Activated CD4-positive, alpha-beta memory T cell treated with anti-CD3 and anti-CD28 coated beads for 36 hours (primary cell): ENCODE data around the gene NFIB. TPM values are rescaled to one million over a fixed set of nuclear protein-coding genes. Genes with fewer than 3 reads are reported as not detected.
A peak's percentile ranks its signal among the peaks of the same experiment; 100 is the strongest.

Experiments used
- CTCF ChIA-PET: fragments of 350-600 bp; sonication (Branson Sonifier 250); formaldehyde crosslinking; loops from one replicate; lab custom pipeline; 2021; ENCODE audit warnings: antibody characterized with exemption, inconsistent platforms; lab: Charles Lee
- POLR2A ChIA-PET: fragments of 350-600 bp; sonication (Branson Sonifier 250); formaldehyde crosslinking; loops from one replicate; lab custom pipeline; 2021; ENCODE audit warnings: antibody characterized with exemption; lab: Charles Lee
- DNase-seq: peaks from one replicate; pipeline ENCODE4 v3.0.0-alpha.2; 2020
- H3K27ac Mint-ChIP-seq: one replicate; pipeline ENCODE4 v1.8.0; 2021; ENCODE audit warnings: mixed read lengths
- H3K27me3 Mint-ChIP-seq: one replicate; pipeline ENCODE4 v1.8.0; 2021; ENCODE audit warnings: mixed read lengths
- H3K36me3 Mint-ChIP-seq: one replicate; pipeline ENCODE4 v1.8.0; 2021; ENCODE audit warnings: mixed read lengths
- H3K4me1 Mint-ChIP-seq: one replicate; pipeline ENCODE4 v1.8.0; 2021; ENCODE audit warnings: low read depth, mixed read lengths
- H3K4me3 Mint-ChIP-seq: one replicate; pipeline ENCODE4 v1.8.0; 2021; ENCODE audit warnings: mild to moderate bottlenecking, mixed read lengths
- H3K9me3 Mint-ChIP-seq: one replicate; pipeline ENCODE4 v1.8.0; 2021; ENCODE audit warnings: mixed read lengths
- intact Hi-C: fragments of 100-400 bp; cut with micrococcal nuclease; formaldehyde crosslinking; loops from one replicate; pipeline ENCODE4 v1.15.1; 2023
- total RNA-seq, 2 experiments: library from RNA; stranded (reverse); gene quantifications; one replicate each; pipeline ENCODE4 v1.2.3, GENCODE V29; 2021

The NFIB gene
- total RNA-seq, 2 experiments from 2014 or later = not detected

- peaks cover 24% of the 10 kb centered on the region for H3K4me1 Mint-ChIP-seq
- CTCF ChIA-PET = no interaction called here
- DNase-seq = no peak
- POLR2A ChIA-PET = interaction anchor here (0.6 kb wide), 1 partner anchor 146 kb away, joined by 3 read pairs; no protein-coding TSS in a partner anchor
- H3K4me3 Mint-ChIP-seq = peak overlapping the region; percentile 59
- H3K27me3 Mint-ChIP-seq = peaks cover 52% of the 10 kb centered on the region
- H3K36me3 Mint-ChIP-seq = peaks cover 7% of the 10 kb centered on the region
- no peak overlapping the region for H3K27ac Mint-ChIP-seq
- intact Hi-C loops = loop anchor here (2.0 kb wide), 1 partner anchor 31 kb away; no protein-coding TSS in a partner anchor
- H3K9me3 Mint-ChIP-seq = no peaks in the 10 kb centered on the region
These were observed 2.1 kb upstream of the NFIB start for GRCh38 chr9:14315875-14316601.

- Mint-ChIP-seq H3K36me3 (peaks cover 7% of the 10 kb centered on the region), H3K27me3 (peaks cover 50% of the 10 kb centered on the region), H3K27ac (no peak overlapping the region), H3K4me1 (peaks cover 17% of the 10 kb centered on the region), H3K4me3 (peak overlapping the region; percentile 70), H3K9me3 (no peaks in the 10 kb centered on the region)
- POLR2A ChIA-PET = no interaction called here
- CTCF ChIA-PET = no interaction called here
- DNase-seq = peak; percentile 24
- intact Hi-C loops = loop anchor here (1.0 to 2.0 kb wide), 2 partner anchors 7 to 32 kb away; no protein-coding TSS in a partner anchor
These were observed 1.3 kb upstream of the NFIB start for GRCh38 chr9:14314929-14315874.

GRCh38 chr9:14314424-14314928 is 535 bp upstream of the NFIB start:
- DNase-seq = no peak
- Mint-ChIP-seq H3K27ac (no peak overlapping the region), H3K9me3 (no peaks in the 10 kb centered on the region), H3K27me3 (peaks cover 53% of the 10 kb centered on the region), H3K4me3 (peak overlapping the region; percentile 70), H3K4me1 (peaks cover 17% of the 10 kb centered on the region), H3K36me3 (peaks cover 7% of the 10 kb centered on the region)
- POLR2A ChIA-PET = no interaction called here
- CTCF ChIA-PET = no interaction called here
- intact Hi-C loops = loop anchor here (1.0 to 2.0 kb wide), 2 partner anchors 8 to 32 kb away; no protein-coding TSS in a partner anchor

GRCh38 chr9:14313378-14313940 is 482 bp downstream of the NFIB start:
- H3K9me3 Mint-ChIP-seq = no peaks in the 10 kb centered on the region
- peak overlapping the region; percentile 68 for H3K4me3 Mint-ChIP-seq
- DNase-seq = peak; percentile 10
- peak overlapping the region; percentile 23 for H3K27ac Mint-ChIP-seq
- H3K4me1 Mint-ChIP-seq = peaks cover 20% of the 10 kb centered on the region
- ChIA-PET CTCF (no interaction called here), POLR2A (no interaction called here)
- intact Hi-C loops = no loop called here
- peaks cover 59% of the 10 kb centered on the region for H3K27me3 Mint-ChIP-seq
- peaks cover 7% of the 10 kb centered on the region for H3K36me3 Mint-ChIP-seq

- Mint-ChIP-seq H3K4me3 (peak overlapping the region; percentile 68), H3K27ac (no peak overlapping the region), H3K4me1 (peaks cover 20% of the 10 kb centered on the region), H3K27me3 (peaks cover 62% of the 10 kb centered on the region), H3K9me3 (no peaks in the 10 kb centered on the region), H3K36me3 (peaks cover 7% of the 10 kb centered on the region)
- CTCF ChIA-PET = interaction anchor here (1.9 kb wide), 1 partner anchor 41 kb away, joined by 7 read pairs; no protein-coding TSS in a partner anchor
- POLR2A ChIA-PET = no interaction called here
- intact Hi-C loops = no loop called here
- no peak for DNase-seq
These were observed 1.1 kb downstream of the NFIB start for GRCh38 chr9:14312719-14313377.

GRCh38 chr9:14311956-14312685 is 1.8 kb downstream of the NFIB start:
- no peak for DNase-seq
- intact Hi-C loops = no loop called here
- H3K27me3 Mint-ChIP-seq = peaks cover 60% of the 10 kb centered on the region
- no peak overlapping the region for H3K4me3 Mint-ChIP-seq
- H3K36me3 Mint-ChIP-seq = peaks cover 7% of the 10 kb centered on the region
- POLR2A ChIA-PET = no interaction called here
- H3K9me3 Mint-ChIP-seq = no peaks in the 10 kb centered on the region
- CTCF ChIA-PET = interaction anchor here (1.9 kb wide), 1 partner anchor 42 kb away, joined by 7 read pairs; no protein-coding TSS in a partner anchor
- H3K4me1 Mint-ChIP-seq = peaks cover 20% of the 10 kb centered on the region
- H3K27ac Mint-ChIP-seq = no peak overlapping the region

GRCh38 chr9:14311171-14311949 is 2.6 kb downstream of the NFIB start:
- H3K4me1 Mint-ChIP-seq = peaks cover 20% of the 10 kb centered on the region
- no peak overlapping the region for H3K27ac Mint-ChIP-seq
- no peak for DNase-seq
- H3K36me3 Mint-ChIP-seq = peaks cover 7% of the 10 kb centered on the region
- POLR2A ChIA-PET = no interaction called here
- H3K4me3 Mint-ChIP-seq = no peak overlapping the region
- CTCF ChIA-PET = interaction anchor here (1.9 kb wide), 1 partner anchor 42 kb away, joined by 7 read pairs; no protein-coding TSS in a partner anchor
- intact Hi-C loops = no loop called here
- H3K9me3 Mint-ChIP-seq = no peaks in the 10 kb centered on the region
- H3K27me3 Mint-ChIP-seq = peaks cover 57% of the 10 kb centered on the region

- POLR2A ChIA-PET = no interaction called here
- Mint-ChIP-seq H3K27ac (no peak overlapping the region), H3K4me3 (no peak overlapping the region), H3K27me3 (peaks cover 52% of the 10 kb centered on the region), H3K9me3 (no peaks in the 10 kb centered on the region), H3K36me3 (peaks cover 7% of the 10 kb centered on the region), H3K4me1 (peaks cover 17% of the 10 kb centered on the region)
- DNase-seq = no peak
- intact Hi-C loops = no loop called here
- CTCF ChIA-PET = no interaction called here
These were observed 3.6 kb downstream of the NFIB start for GRCh38 chr9:14310311-14310710.

GRCh38 chr9:14309403-14309802 is 4.5 kb downstream of the NFIB start:
- no peak overlapping the region for H3K4me3 Mint-ChIP-seq
- POLR2A ChIA-PET = no interaction called here
- H3K36me3 Mint-ChIP-seq = peaks cover 7% of the 10 kb centered on the region

GRCh38 chr9:14308853-14309145 is 5.1 kb downstream of the NFIB start:
- Mint-ChIP-seq H3K4me3 (no peak overlapping the region), H3K9me3 (no peaks in the 10 kb centered on the region), H3K27me3 (peaks cover 52% of the 10 kb centered on the region), H3K36me3 (peaks cover 7% of the 10 kb centered on the region), H3K4me1 (peaks cover 12% of the 10 kb centered on the region), H3K27ac (no peak overlapping the region)
- no peak for DNase-seq
- intact Hi-C loops = no loop called here
- ChIA-PET CTCF (interaction anchor here (1.1 kb wide), 1 partner anchor 45 kb away, joined by 4 read pairs; no protein-coding TSS in a partner anchor), POLR2A (no interaction called here)

More at GRCh38 chr9:14309403-14309802, 4.5 kb downstream of the NFIB start:
- DNase-seq = no peak
- Mint-ChIP-seq H3K9me3 (no peaks in the 10 kb centered on the region), H3K27ac (no peak overlapping the region), H3K27me3 (peaks cover 50% of the 10 kb centered on the region), H3K4me1 (peaks cover 15% of the 10 kb centered on the region)
- CTCF ChIA-PET = interaction anchor here (1.1 kb wide), 1 partner anchor 44 kb away, joined by 4 read pairs; no protein-coding TSS in a partner anchor
- intact Hi-C loops = no loop called here
